HG03095 (cell line): ENCODE results near the gene MRPL34.

Experiments
- ATAC-seq: cut with Tn5 transposase; IDR thresholded peaks from one replicate; pipeline ENCODE4 v1.9.1; 2021; ENCODE audit warnings: moderate library complexity; ENCODE audit not compliant: unreplicated experiment

The MRPL34 gene

DNA sequence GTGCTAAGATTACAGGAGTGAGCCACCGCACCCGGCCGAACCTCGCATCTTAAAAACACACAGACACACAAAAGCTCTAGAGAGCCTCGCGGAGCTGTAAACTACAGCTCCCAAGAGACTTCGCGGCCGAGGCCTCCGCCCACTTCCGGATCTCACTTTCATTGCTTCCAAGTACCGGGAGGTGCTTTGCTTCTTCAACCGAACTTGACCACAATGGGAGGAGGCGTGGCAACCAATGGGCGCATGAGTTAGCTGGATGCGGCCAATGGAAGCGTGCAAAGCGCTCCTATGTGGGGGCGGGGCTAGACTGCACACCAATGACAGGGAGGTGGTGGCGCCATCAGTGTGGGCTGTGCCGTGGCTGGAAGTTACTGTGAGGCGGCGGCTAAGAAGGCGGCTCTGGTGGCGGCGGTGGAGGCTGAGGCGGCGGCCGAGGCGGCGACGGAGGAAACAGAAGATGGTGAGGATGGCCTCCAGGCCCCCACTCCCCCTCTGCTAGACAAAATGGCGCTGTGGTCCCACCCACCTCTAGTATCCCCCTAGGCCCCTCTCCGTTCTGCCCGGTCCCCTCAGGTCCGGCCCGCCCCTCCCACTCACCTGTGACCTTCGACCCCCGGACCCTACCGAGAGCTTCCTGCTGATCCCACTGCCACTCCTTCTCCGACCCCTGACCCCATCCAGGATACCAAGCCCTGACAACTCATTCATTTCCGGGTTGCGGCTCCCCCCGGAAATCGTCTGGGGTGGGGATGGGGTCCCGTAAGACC, 3.7 kb downstream of the MRPL34 start, which contains the start of gene DDA1:
Gene DDA1 (plus strand): TSS at position 366 of the 767 bp plus-strand sequence. CDS start 92 bp downstream, at position 458.
- ATAC-seq: peak; percentile 53

GRCh38 chr19:17309965-17310461, 4.3 kb downstream of the MRPL34 start:
- ATAC-seq: no peak

GRCh38 chr19:17311455-17312188, 6.0 kb downstream of the MRPL34 start:
- ATAC-seq: no peak

DNA sequence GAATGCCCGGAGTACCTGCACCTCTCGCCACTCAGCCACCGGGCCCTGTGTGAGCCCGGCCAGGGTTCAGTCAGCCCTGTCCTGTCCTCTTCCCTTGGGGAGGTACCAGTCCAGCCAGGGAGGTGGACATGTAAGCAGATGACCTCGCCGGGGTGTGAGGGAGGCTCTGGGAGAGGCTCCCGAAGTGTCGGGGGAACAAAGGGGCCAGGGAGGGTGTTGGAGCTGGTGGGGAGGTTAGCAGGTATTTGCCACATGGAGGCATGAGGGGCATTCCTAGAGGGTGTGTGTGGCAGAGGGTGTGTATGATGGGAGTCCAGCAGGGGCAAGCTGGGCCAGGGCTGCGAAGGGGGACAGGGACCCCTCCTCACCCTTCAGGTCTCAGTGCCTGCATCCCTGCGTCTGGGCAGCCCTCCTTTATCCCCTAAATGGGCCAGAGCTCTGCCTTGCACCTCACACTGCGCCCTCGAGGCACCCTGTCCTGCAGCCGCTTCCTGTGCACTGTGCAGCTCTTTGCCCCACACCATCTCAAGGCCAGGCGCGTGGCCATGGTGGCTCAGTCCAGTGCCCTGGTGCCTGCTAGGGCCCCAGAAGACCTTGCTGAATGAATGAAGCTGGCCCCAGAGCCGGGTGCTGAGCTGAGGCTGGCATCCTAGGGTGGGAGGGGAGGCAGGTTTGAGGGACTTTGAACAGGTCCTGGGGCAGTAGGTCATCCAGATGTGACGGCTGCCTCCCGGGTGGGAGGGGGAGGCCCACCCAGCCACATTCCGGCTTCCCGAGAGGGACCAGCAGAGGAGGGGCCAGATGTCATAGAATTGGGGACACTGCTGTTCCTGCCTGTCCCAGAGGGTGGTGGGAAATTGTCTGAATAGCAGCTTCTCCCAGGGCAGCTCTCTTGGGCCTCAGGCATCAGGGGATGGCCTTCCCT, 6.8 kb downstream of the MRPL34 start:
- no peak for ATAC-seq

DNA sequence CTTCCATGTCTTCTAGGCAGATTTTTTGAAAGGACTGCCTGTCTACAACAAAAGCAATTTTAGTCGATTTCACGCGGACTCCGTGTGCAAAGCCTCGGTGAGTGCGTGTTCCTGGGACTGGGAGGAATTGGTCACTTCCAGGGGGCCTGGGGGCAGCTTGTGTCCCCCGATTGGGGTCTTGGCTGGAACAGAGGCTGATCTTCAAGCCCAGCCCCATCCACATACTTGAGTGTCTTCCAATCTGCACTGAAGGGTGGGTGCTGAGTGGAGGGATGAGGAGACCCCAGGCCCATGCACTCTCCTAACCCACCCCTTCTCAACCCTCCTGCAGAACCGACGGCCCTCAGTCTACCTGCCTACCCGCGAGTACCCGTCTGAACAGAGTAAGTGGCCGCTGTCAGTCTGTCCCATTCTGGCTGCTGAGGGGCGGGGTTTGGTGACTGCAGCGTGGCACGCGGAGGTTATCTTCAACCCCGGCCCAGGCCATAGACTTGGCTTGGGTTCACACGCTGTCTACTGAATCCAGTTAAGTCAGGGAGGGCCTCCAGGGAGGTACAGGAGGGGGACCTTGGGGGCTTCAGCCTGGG, 8.4 kb downstream of the MRPL34 start:
- no peak for ATAC-seq

GRCh38 chr19:17318966-17319365, 13.3 kb downstream of the MRPL34 start:
- no peak for ATAC-seq

DNA sequence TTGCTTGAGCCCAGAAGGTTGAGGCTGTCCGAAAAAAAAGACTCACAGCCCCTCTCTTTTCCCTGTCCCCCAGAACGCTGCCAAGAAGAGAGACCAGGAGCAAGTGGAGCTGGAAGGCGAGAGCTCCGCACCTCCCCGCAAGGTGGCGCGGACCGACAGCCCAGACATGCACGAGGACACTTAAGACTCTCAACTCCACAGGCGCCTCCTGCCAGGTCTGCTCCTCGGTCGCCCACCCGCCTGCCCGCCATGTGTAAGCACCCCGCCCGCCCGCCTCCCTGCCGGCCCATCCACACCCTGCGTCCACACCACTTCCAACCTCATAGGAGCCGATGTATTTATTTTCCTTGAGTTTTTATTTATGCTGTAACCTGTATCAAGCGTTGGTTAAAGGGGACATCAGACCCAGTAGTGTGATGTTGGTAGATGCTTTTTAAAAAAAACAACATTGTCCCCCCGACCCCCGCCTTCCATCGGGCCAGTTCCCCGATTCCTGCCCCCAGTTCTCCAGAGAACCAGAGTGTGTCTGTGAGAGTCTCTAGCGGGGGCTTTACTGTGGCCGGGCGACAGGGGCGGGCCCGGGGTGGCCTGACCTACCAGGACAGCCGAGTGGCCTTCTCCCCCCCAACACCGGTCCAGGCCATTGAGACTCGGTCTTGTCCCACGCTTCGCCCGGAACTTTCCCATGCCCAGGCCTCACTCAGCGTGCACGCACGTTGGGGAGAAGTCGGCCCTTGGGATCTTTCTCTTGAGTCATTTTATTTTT, 14.0 kb downstream of the MRPL34 start:
- ATAC-seq: no peak

DNA sequence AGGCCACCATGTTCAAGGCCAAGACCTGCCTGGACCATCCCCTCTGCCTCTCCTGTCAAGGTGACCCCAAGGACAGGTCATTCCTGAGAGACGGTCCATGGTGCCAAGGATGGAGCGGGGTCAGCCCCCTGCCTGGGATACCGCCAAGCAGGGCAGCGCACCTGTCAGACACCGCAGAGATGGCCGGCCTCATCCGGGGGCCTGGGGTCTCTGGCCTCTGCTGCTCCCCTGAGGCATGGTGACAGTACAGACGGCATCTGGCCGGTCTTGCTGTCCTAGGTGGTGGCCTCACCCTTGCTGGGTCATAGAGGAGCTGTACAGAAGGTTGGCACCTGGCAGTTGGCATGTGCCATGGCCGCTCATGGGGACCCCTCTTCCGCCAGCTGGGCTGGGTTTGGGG, 14.8 kb downstream of the MRPL34 start:
- no peak for ATAC-seq

DNA sequence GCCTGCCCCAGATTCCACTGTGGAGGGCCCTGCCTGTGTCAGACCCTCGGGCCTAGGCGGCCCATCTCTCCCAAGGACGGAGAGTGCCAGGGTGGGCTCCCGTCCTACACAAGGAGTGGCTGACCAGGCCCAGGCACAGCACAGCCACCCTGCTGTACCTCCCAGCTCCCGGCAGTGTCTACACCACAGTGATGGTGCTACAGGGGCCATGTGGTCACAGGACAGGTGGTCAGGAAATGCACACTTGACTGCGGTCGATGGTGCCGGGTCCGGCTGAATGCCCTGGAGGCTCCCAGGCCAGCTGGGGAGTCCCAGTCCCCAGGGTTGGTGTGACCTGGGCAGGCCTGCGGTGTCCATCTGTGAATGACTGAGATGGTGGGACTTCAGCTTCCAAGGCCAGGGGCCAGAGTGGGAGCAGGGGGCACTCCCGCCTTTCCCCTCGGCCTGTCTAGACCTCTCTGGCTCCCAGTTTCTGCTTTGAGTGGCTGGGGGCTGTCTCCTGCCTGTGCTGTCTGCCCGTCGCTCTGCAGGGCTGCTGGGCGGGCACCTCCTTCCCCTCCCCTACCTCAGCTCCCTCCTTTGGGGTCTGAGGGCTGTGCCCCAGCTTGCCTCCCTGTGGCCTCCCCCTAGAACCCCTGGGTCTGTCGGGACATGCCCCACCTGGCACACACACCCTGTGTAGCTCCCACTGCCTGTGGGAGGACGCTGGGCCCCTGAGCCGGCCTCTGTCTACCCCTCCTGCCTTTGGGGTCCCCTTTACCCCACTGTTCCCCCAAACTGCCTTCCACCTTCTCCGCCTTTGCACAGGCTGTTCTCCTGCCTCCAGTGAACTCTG, 16.2 kb downstream of the MRPL34 start:
- no peak for ATAC-seq

DNA sequence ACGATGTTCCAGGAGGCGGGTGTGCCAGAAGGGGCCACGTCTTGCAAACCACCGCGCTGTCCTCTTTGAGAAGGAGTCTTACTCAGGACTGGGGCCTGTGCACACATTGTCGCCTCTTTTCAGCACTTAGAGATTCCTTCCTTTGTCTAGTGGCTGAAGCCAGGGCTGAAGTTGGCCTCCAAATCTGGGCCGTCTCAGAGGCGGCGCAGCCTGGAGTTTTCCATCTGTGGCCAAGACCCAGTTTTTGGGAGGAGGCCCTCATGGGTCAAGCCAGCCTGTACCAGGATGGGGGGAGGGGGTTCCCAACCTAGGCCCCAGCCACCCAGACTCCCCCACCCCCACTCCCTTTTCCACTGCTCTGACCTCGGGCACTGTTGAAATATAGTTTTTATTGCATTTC, 17.2 kb downstream of the MRPL34 start:
- ATAC-seq: no peak

GRCh38 chr19:17323300-17323963, 17.8 kb downstream of the MRPL34 start:
- ATAC-seq: no peak

DNA sequence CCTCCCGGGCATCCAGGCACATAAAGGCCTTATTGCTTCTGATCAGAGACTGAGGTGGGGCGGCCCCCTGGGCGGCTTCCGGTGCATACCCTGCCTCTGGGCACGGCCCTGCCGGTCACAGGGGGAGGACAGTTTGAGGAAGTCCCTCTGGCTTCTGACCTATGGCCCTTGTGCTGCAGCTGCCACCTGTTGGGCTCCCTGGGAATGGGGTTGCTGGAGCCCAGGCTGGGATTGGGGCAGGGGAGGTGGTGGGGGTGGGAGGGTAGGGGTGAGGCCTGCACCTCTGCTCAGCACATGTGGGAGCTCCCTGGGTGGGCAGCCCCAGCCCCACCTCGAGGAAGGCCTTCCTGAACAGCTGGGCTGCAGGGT, 18.3 kb downstream of the MRPL34 start:
- ATAC-seq: no peak

- ATAC-seq: no peak
Measured at GRCh38 chr19:17324357-17325114, 18.9 kb downstream of the MRPL34 start.

- ATAC-seq: no peak
Measured at GRCh38 chr19:17325133-17325532, 19.5 kb downstream of the MRPL34 start.

- no peak for ATAC-seq
Measured at GRCh38 chr19:17325881-17326594, 20.4 kb downstream of the MRPL34 start.

GRCh38 chr19:17326595-17326966, 20.9 kb downstream of the MRPL34 start:
- ATAC-seq: no peak

DNA sequence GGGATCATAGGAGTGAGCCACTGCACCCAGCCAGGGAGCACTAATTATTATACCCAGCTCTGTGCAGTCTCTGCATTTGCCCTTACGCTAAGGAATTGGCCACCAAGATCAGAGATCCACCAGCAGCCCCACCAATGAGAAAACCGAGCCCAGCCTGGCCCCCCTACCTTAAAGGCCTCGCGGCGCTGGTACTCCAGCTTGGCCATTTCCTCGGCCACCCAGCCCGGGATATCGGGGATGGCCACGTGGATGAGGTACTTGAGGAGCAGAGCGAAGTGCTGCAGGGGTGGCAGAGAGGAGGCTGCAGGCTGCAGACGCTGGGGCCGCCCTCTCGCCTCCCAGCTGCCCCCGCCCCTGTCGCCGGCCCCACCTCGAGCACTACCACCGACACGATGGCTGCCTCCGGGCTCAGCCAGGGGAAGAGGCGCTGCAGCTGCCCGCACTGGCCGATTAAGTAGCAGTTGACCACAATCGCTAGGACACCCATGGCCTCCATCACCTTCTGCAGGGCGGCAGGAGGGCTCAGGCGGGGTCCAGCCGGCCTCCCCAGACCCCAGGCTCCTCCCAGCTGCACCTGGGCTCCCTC, 21.5 kb downstream of the MRPL34 start:
- no peak for ATAC-seq
